HepG2 (cell line): ENCODE data around the gene IER2. TPM values are rescaled to one million over a fixed set of nuclear protein-coding genes. Genes with fewer than 3 reads are reported as not detected.
A peak's percentile ranks its signal among the peaks of the same experiment; 100 is the strongest.

ENCODE experiments used
- AGO2 ChIP-seq: fragments of 200-400 bp; formaldehyde crosslinking; optimal IDR thresholded peaks from 2 replicates; pipeline ENCODE3; 2017; ENCODE audit warnings: mild to moderate bottlenecking, low read depth, low read length, moderate library complexity
- ARHGAP35 ChIP-seq: sonication (generic); formaldehyde crosslinking; IDR thresholded peaks from 2 replicates; pipeline ENCODE4 v1.9.0; 2022; ENCODE audit warnings: mild to moderate bottlenecking, inconsistent platforms, moderate library complexity, missing genetic modification reagents, borderline replicate concordance
- BHLHE40 ChIP-seq: IDR thresholded peaks from 2 replicates; pipeline ENCODE4 v1.6.1; 2011; ENCODE audit warnings: low read length, improper control_type of control experiment
- EEA1 ChIP-seq: sonication (generic); formaldehyde crosslinking; IDR thresholded peaks from 2 replicates; pipeline ENCODE4 v1.5.1; 2020; ENCODE audit warnings: mild to moderate bottlenecking, missing genetic modification reagents, borderline replicate concordance
- HMGA1 ChIP-seq: sonication (generic); formaldehyde crosslinking; conservative IDR thresholded peaks from 2 replicates; pipeline ENCODE4 v1.4.0; 2020; ENCODE audit warnings: missing genetic modification reagents
- LCORL ChIP-seq, 2 experiments: fragments of 450-650 bp in 1 of 2; sonication (generic) in 1 of 2; formaldehyde crosslinking in 1 of 2; IDR thresholded peaks; 2 replicates each; pipeline versions ENCODE4 v1.5.0 to v1.6.1; 2017 to 2020; ENCODE audit warnings: antibody characterized with exemption in 1 of 2, missing genetic modification reagents in 1 of 2
- MYC ChIP-seq: sonication (generic); formaldehyde crosslinking; IDR thresholded peaks from 2 replicates; pipeline ENCODE4 v1.9.0; 2021; ENCODE audit warnings: missing genetic modification reagents, borderline replicate concordance
- RARA ChIP-seq: IDR thresholded peaks from 2 replicates; pipeline ENCODE4 v1.6.1; 2016; ENCODE audit warnings: missing genetic modification reagents, missing compliant biosample characterization
- RBM39 ChIP-seq: fragments of 200-400 bp; formaldehyde crosslinking; IDR thresholded peaks from one replicate; pipeline ENCODE4 v1.6.1; 2018; ENCODE audit warnings: antibody characterized with exemption, mild to moderate bottlenecking, low read depth, low read length; ENCODE audit not compliant: poor library complexity, severe bottlenecking
- RFX3 ChIP-seq: IDR thresholded peaks from 2 replicates; pipeline ENCODE4 v1.6.1; 2016; ENCODE audit warnings: missing biosample characterization, missing genetic modification reagents
- RXRA ChIP-seq: sonication (generic); formaldehyde crosslinking; IDR thresholded peaks from 2 replicates; pipeline ENCODE4 v1.5.1; 2020; ENCODE audit warnings: missing genetic modification reagents
- SIX4 ChIP-seq: sonication (generic); formaldehyde crosslinking; IDR thresholded peaks from 2 replicates; pipeline ENCODE4 v1.4.0; 2020; ENCODE audit warnings: missing genetic modification reagents
- ZBTB38 ChIP-seq: sonication (generic); formaldehyde crosslinking; IDR thresholded peaks from 2 replicates; pipeline ENCODE4 v1.5.1; 2020; ENCODE audit warnings: mild to moderate bottlenecking, missing genetic modification reagents
- ZFP36L2 ChIP-seq: sonication (generic); formaldehyde crosslinking; IDR thresholded peaks from 2 replicates; pipeline ENCODE4 v1.4.0; 2020; ENCODE audit warnings: missing genetic modification reagents
- ZFP62 ChIP-seq: sonication (generic); formaldehyde crosslinking; IDR thresholded peaks from 2 replicates; pipeline ENCODE4 v1.4.0; 2020; ENCODE audit warnings: missing genetic modification reagents
- ZFP90 ChIP-seq: sonication (generic); formaldehyde crosslinking; IDR thresholded peaks from 2 replicates; pipeline ENCODE4 v1.8.0; 2022; ENCODE audit warnings: missing genetic modification reagents, mild to moderate bottlenecking, inconsistent platforms, borderline replicate concordance
- ZMYM2 ChIP-seq: sonication (generic); formaldehyde crosslinking; IDR thresholded peaks from 2 replicates; pipeline ENCODE4 v1.8.0; 2022; ENCODE audit warnings: mild to moderate bottlenecking, missing genetic modification reagents
- ZNF446 ChIP-seq: sonication (generic); formaldehyde crosslinking; IDR thresholded peaks from 2 replicates; pipeline ENCODE4 v1.5.0; 2020; ENCODE audit warnings: mild to moderate bottlenecking, missing genetic modification reagents
- ZNF780A ChIP-seq: sonication (generic); formaldehyde crosslinking; IDR thresholded peaks from 2 replicates; pipeline ENCODE4 v1.8.0; 2022; ENCODE audit warnings: mild to moderate bottlenecking, missing genetic modification reagents, moderate library complexity
- polyA plus RNA-seq, 8 experiments: library from polyadenylated mRNA; depleted of rRNA in 3 of 8; stranded (reverse) in 7 of 8; unstranded in 1 of 8; fragments of >200 nt; fragmentation: Illumina TruSeq in 4 of 8; extraction: Trizol in 4 of 8; gene quantifications; 2 replicates each; pipeline versions ENCODE4 v1.2.1 to v1.2.3, GENCODE V29; 2011 to 2016; ENCODE audit warnings: low read depth in 4 of 8, missing spikeins in 1 of 8, mixed read lengths in 1 of 8; ENCODE audit not compliant: insufficient read depth in 1 of 8
- total RNA-seq, 5 experiments: library from RNA; depleted of rRNA; stranded (reverse); fragments of >200 nt; fragmentation: Illumina TruSeq; extraction: Trizol; gene quantifications; 2 replicates each; pipeline ENCODE4 v1.2.3, GENCODE V29; 2016; ENCODE audit warnings: low read depth in 1 of 5
- TF ChIP-seq, protein P1 (sequence below): IDR thresholded peaks from 2 replicates; pipeline ENCODE4 v1.6.1; 2016; ENCODE audit warnings: mild to moderate bottlenecking
- TF ChIP-seq, protein P2 (sequence below): sonication (generic); formaldehyde crosslinking; IDR thresholded peaks from 2 replicates; pipeline ENCODE4 v1.4.0; 2020; ENCODE audit warnings: mild to moderate bottlenecking, missing genetic modification reagents
- TF ChIP-seq, protein P3 (sequence below): IDR thresholded peaks from 2 replicates; pipeline ENCODE4 v1.6.1; 2016; ENCODE audit warnings: low read depth, control low read depth
- TF ChIP-seq, protein P4 (sequence below): IDR thresholded peaks from 2 replicates; pipeline ENCODE4 v1.6.1; 2012; ENCODE audit warnings: inconsistent platforms
- TF ChIP-seq, protein P5 (sequence below): sonication (generic); formaldehyde crosslinking; IDR thresholded peaks from 2 replicates; pipeline ENCODE4 v1.8.1; 2023; ENCODE audit warnings: mild to moderate bottlenecking, missing genetic modification reagents, borderline replicate concordance

Gene IER2
- total and polyA plus RNA-seq, 2 of the 13 experiments (the other 11 are each of a cell fraction or from before 2014, with no cell fraction given): 10.1 to 14.3 TPM

DNA sequence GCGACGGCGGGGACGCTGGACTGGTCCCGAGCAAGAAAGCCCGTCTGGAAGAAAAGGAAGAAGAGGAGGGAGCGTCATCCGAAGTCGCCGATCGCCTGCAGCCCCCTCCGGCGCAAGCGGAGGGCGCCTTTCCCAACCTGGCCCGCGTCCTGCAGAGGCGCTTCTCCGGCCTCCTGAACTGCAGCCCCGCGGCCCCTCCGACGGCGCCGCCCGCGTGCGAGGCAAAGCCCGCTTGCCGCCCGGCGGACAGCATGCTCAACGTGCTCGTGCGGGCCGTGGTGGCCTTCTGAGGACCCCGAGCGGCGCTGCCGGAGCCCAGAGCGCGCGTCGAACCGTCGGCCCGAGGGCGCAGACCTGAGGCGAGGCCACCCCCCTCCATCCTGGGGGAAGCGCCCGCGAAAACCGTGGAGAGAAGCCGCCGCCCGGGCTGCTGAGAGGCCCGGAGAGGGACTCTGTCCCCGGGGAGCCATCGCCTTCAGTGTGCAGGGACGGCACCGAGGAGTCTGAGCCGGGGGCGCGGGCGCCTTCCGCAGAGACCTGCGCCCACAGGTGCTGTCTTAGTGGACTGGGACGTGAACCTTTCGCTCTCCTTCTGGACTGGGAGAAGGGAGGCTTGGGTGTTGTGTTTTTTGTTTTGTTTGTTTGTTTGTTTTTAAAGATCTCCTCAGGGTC lies 3.5 kb downstream of the IER2 start (continued):
- TF ChIP-seq, protein P1, sequence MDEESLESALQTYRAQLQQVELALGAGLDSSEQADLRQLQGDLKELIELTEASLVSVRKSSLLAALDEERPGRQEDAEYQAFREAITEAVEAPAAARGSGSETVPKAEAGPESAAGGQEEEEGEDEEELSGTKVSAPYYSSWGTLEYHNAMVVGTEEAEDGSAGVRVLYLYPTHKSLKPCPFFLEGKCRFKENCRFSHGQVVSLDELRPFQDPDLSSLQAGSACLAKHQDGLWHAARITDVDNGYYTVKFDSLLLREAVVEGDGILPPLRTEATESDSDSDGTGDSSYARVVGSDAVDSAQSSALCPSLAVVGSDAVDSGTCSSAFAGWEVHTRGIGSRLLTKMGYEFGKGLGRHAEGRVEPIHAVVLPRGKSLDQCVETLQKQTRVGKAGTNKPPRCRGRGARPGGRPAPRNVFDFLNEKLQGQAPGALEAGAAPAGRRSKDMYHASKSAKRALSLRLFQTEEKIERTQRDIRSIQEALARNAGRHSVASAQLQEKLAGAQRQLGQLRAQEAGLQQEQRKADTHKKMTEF (CRISPR knock-in tag): 0 out of 2 replicates have a peak, but pooled peaks have one; percentile 1
- TF ChIP-seq, protein P2, sequence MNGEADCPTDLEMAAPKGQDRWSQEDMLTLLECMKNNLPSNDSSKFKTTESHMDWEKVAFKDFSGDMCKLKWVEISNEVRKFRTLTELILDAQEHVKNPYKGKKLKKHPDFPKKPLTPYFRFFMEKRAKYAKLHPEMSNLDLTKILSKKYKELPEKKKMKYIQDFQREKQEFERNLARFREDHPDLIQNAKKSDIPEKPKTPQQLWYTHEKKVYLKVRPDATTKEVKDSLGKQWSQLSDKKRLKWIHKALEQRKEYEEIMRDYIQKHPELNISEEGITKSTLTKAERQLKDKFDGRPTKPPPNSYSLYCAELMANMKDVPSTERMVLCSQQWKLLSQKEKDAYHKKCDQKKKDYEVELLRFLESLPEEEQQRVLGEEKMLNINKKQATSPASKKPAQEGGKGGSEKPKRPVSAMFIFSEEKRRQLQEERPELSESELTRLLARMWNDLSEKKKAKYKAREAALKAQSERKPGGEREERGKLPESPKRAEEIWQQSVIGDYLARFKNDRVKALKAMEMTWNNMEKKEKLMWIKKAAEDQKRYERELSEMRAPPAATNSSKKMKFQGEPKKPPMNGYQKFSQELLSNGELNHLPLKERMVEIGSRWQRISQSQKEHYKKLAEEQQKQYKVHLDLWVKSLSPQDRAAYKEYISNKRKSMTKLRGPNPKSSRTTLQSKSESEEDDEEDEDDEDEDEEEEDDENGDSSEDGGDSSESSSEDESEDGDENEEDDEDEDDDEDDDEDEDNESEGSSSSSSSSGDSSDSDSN: peak; percentile 54; the same call in 1 of the 2 replicates
- TF ChIP-seq ZMYM2 (CRISPR knock-in tag): no peak
- TF ChIP-seq ZFP36L2 (CRISPR knock-in tag): no peak
- 0 out of 2 replicates have a peak, but pooled peaks have one; percentile 21 for TF ChIP-seq ZNF446 (CRISPR knock-in tag)
- TF ChIP-seq, protein P3, sequence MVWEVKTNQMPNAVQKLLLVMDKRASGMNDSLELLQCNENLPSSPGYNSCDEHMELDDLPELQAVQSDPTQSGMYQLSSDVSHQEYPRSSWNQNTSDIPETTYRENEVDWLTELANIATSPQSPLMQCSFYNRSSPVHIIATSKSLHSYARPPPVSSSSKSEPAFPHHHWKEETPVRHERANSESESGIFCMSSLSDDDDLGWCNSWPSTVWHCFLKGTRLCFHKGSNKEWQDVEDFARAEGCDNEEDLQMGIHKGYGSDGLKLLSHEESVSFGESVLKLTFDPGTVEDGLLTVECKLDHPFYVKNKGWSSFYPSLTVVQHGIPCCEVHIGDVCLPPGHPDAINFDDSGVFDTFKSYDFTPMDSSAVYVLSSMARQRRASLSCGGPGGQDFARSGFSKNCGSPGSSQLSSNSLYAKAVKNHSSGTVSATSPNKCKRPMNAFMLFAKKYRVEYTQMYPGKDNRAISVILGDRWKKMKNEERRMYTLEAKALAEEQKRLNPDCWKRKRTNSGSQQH (CRISPR knock-in tag): no peak
- no peak for TF ChIP-seq RXRA (CRISPR knock-in tag)
- TF ChIP-seq MYC: no peak
- TF ChIP-seq RBM39: peak; percentile 99
- TF ChIP-seq AGO2: peak; percentile 93
- 0 out of 2 replicates have a peak, but pooled peaks have one; percentile 4 for TF ChIP-seq ZNF780A
- TF ChIP-seq, protein P4, sequence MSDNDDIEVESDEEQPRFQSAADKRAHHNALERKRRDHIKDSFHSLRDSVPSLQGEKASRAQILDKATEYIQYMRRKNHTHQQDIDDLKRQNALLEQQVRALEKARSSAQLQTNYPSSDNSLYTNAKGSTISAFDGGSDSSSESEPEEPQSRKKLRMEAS: peak; percentile 27; the same call in 1 of the 2 replicates
- TF ChIP-seq EEA1: no peak
- TF ChIP-seq, protein P5, sequence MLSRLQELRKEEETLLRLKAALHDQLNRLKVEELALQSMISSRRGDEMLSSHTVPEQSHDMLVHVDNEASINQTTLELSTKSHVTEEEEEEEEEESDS (CRISPR knock-in tag): no peak
- TF ChIP-seq ZFP90 (CRISPR knock-in tag): no peak
- TF ChIP-seq RARA (CRISPR knock-in tag): no peak
- TF ChIP-seq ZFP62: no peak
- TF ChIP-seq BHLHE40: no peak
- TF ChIP-seq RFX3 (CRISPR knock-in tag): no peak
- TF ChIP-seq LCORL (IDR thresholded peaks at IDR 0.05): no peak
- TF ChIP-seq LCORL (CRISPR knock-in tag; IDR thresholded peaks at IDR 0.05): no peak
- TF ChIP-seq SIX4: no peak
- no peak; the same call in 1 of the 2 replicates for TF ChIP-seq ARHGAP35 (CRISPR knock-in tag)
- TF ChIP-seq ZBTB38 (CRISPR knock-in tag): peak; percentile 69
- TF ChIP-seq HMGA1: no peak
